Measurements from ENCODE around the gene SLC25A41.

The SLC25A41 gene

GRCh38 chr19:6452223-6452614 is 18.7 kb upstream of the SLC25A41 start:
- no peak overlapping the region for H3K27ac ChIP-seq
- no peak for TF ChIP-seq CTCF (IDR thresholded peaks at IDR 0.05)
- no peak for TF ChIP-seq ZFX (IDR thresholded peaks at IDR 0.05; ENCODE audit: borderline replicate concordance)

GRCh38 chr19:6451583-6452222 is 18.1 kb upstream of the SLC25A41 start:
- TF ChIP-seq CTCF (IDR thresholded peaks at IDR 0.05) (no peak), ZFX (IDR thresholded peaks at IDR 0.05; ENCODE audit: borderline replicate concordance) (no peak)
- no peak overlapping the region for H3K27ac ChIP-seq

- no peak overlapping the region for H3K27ac ChIP-seq
- TF ChIP-seq ZFX (IDR thresholded peaks at IDR 0.05; ENCODE audit: borderline replicate concordance): no peak
- no peak for TF ChIP-seq CTCF (IDR thresholded peaks at IDR 0.05)
Observed at GRCh38 chr19:6450166-6450565, 16.6 kb upstream of the SLC25A41 start.

- TF ChIP-seq ZFX (IDR thresholded peaks at IDR 0.05; ENCODE audit: borderline replicate concordance) (no peak), CTCF (IDR thresholded peaks at IDR 0.05) (no peak)
- no peak overlapping the region for H3K27ac ChIP-seq
Observed at GRCh38 chr19:6448045-6448444, 14.5 kb upstream of the SLC25A41 start.

GRCh38 chr19:6446452-6446851 is 12.9 kb upstream of the SLC25A41 start:
- no peak overlapping the region for H3K27ac ChIP-seq
- no peak for TF ChIP-seq CTCF (IDR thresholded peaks at IDR 0.05)
- TF ChIP-seq ZFX (IDR thresholded peaks at IDR 0.05; ENCODE audit: borderline replicate concordance): no peak

DNA sequence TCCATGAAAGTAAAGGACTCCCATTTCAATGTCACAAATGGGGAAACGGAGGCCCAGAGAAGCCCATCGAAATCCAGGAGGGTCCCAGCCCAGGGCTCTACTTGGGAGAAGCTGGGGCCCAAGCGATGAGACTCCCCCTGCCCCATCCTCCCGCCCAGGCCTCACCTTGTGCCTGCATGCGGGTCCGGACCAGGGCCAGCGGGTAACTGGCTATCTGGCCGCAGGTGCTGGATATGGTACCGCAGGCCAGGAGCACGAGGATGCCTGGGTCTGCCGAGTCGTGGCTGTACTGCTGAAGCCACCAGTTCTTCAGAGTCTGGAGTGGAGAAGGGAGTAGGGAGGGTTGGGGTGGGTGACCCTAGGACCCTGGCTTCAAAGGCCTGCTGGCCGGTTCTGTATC is 10.4 kb upstream of the SLC25A41 start:
- no peak for TF ChIP-seq CTCF (IDR thresholded peaks at IDR 0.05)
- TF ChIP-seq ZFX (IDR thresholded peaks at IDR 0.05; ENCODE audit: borderline replicate concordance): no peak
- H3K27ac ChIP-seq: no peak overlapping the region

- TF ChIP-seq ZFX (IDR thresholded peaks at IDR 0.05; ENCODE audit: borderline replicate concordance): no peak
- no peak for TF ChIP-seq CTCF (IDR thresholded peaks at IDR 0.05)
- no peak overlapping the region for H3K27ac ChIP-seq
Observed at GRCh38 chr19:6442087-6442688, 8.6 kb upstream of the SLC25A41 start.
